GM23338 (cell line): ENCODE measurements around the gene GIMAP2. TPM values are rescaled to one million over a fixed set of nuclear protein-coding genes. Genes with fewer than 3 reads are reported as not detected.

Experiments used
- REST ChIP-seq: IDR thresholded peaks from one replicate; pipeline ENCODE4 v1.6.1; 2018; ENCODE audit warnings: antibody characterized with exemption; ENCODE audit not compliant: unreplicated experiment
- ZNF331 ChIP-seq: fragments of 250-450 bp; sonication (Bioruptor Pico); IDR thresholded peaks from 2 replicates; pipeline ENCODE4 v1.5.0; 2020; ENCODE audit warnings: low read depth, mild to moderate bottlenecking, moderate library complexity
- polyA plus RNA-seq: library from polyadenylated mRNA; unstranded; fragments of >200 nt; fragmentation: Nextera tagmentation; extraction: Ambion mirVana; gene quantifications from 2 replicates; pipeline ENCODE4 v1.2.1, GENCODE V29; 2016
- total RNA-seq: library from RNA; depleted of rRNA; stranded (reverse); fragments of >200 nt; shearing (Covaris generic); gene quantifications from 2 replicates; pipeline ENCODE4 v1.2.3, GENCODE V29; 2014
- TF ChIP-seq, protein P1 (sequence below): fragments of 250-450 bp; sonication (Bioruptor Pico); IDR thresholded peaks from 2 replicates; pipeline ENCODE4 v1.5.0; 2020; ENCODE audit warnings: mild to moderate bottlenecking, moderate library complexity
- TF ChIP-seq, protein P2 (sequence below), 2 experiments: fragments of 200-600 bp in 1 of 2; sonication (generic) in 1 of 2; conservative IDR thresholded peaks; 2 replicates each; pipeline versions ENCODE4 v1.5.1 to v1.6.1; 2016 to 2017; ENCODE audit warnings: antibody characterized with exemption in 2 of 2, low read depth in 2 of 2, mild to moderate bottlenecking in 2 of 2, moderate library complexity in 1 of 2

GIMAP2 gene
- total and polyA plus RNA-seq, 2 experiments from 2014 or later: not detected

GRCh38 chr7:150665896-150666295 is 19.6 kb upstream of the GIMAP2 start (continued):
- TF ChIP-seq, protein P1, sequence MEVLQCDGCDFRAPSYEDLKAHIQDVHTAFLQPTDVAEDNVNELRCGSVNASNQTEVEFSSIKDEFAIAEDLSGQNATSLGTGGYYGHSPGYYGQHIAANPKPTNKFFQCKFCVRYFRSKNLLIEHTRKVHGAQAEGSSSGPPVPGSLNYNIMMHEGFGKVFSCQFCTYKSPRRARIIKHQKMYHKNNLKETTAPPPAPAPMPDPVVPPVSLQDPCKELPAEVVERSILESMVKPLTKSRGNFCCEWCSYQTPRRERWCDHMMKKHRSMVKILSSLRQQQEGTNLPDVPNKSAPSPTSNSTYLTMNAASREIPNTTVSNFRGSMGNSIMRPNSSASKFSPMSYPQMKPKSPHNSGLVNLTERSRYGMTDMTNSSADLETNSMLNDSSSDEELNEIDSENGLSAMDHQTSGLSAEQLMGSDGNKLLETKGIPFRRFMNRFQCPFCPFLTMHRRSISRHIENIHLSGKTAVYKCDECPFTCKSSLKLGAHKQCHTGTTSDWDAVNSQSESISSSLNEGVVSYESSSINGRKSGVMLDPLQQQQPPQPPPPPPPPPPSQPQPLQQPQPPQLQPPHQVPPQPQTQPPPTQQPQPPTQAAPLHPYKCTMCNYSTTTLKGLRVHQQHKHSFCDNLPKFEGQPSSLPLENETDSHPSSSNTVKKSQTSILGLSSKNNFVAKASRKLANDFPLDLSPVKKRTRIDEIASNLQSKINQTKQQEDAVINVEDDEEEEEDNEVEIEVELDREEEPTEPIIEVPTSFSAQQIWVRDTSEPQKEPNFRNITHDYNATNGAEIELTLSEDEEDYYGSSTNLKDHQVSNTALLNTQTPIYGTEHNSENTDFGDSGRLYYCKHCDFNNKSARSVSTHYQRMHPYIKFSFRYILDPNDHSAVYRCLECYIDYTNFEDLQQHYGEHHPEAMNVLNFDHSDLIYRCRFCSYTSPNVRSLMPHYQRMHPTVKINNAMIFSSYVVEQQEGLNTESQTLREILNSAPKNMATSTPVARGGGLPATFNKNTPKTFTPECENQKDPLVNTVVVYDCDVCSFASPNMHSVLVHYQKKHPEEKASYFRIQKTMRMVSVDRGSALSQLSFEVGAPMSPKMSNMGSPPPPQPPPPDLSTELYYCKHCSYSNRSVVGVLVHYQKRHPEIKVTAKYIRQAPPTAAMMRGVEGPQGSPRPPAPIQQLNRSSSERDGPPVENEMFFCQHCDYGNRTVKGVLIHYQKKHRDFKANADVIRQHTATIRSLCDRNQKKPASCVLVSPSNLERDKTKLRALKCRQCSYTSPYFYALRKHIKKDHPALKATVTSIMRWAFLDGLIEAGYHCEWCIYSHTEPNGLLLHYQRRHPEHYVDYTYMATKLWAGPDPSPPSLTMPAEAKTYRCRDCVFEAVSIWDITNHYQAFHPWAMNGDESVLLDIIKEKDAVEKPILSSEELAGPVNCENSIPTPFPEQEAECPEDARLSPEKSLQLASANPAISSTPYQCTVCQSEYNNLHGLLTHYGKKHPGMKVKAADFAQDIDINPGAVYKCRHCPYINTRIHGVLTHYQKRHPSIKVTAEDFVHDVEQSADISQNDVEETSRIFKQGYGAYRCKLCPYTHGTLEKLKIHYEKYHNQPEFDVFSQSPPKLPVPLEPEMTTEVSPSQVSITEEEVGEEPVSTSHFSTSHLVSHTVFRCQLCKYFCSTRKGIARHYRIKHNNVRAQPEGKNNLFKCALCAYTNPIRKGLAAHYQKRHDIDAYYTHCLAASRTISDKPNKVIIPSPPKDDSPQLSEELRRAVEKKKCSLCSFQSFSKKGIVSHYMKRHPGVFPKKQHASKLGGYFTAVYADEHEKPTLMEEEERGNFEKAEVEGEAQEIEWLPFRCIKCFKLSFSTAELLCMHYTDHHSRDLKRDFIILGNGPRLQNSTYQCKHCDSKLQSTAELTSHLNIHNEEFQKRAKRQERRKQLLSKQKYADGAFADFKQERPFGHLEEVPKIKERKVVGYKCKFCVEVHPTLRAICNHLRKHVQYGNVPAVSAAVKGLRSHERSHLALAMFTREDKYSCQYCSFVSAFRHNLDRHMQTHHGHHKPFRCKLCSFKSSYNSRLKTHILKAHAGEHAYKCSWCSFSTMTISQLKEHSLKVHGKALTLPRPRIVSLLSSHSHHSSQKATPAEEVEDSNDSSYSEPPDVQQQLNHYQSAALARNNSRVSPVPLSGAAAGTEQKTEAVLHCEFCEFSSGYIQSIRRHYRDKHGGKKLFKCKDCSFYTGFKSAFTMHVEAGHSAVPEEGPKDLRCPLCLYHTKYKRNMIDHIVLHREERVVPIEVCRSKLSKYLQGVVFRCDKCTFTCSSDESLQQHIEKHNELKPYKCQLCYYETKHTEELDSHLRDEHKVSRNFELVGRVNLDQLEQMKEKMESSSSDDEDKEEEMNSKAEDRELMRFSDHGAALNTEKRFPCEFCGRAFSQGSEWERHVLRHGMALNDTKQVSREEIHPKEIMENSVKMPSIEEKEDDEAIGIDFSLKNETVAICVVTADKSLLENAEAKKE (CRISPR knock-in tag): no peak
- TF ChIP-seq, protein P2, sequence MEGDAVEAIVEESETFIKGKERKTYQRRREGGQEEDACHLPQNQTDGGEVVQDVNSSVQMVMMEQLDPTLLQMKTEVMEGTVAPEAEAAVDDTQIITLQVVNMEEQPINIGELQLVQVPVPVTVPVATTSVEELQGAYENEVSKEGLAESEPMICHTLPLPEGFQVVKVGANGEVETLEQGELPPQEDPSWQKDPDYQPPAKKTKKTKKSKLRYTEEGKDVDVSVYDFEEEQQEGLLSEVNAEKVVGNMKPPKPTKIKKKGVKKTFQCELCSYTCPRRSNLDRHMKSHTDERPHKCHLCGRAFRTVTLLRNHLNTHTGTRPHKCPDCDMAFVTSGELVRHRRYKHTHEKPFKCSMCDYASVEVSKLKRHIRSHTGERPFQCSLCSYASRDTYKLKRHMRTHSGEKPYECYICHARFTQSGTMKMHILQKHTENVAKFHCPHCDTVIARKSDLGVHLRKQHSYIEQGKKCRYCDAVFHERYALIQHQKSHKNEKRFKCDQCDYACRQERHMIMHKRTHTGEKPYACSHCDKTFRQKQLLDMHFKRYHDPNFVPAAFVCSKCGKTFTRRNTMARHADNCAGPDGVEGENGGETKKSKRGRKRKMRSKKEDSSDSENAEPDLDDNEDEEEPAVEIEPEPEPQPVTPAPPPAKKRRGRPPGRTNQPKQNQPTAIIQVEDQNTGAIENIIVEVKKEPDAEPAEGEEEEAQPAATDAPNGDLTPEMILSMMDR (conservative IDR thresholded peaks at IDR 0.05; ENCODE audit: low read depth in 2 of 2): no peak
- no peak for TF ChIP-seq ZNF331
- no peak for TF ChIP-seq REST
